GM21515 (cell line): ENCODE results near the gene NIT1.

Experiments used
- ATAC-seq: cut with Tn5 transposase; IDR thresholded peaks from one replicate; pipeline ENCODE4 v1.9.1; 2021; ENCODE audit not compliant: unreplicated experiment

NIT1 gene

DNA sequence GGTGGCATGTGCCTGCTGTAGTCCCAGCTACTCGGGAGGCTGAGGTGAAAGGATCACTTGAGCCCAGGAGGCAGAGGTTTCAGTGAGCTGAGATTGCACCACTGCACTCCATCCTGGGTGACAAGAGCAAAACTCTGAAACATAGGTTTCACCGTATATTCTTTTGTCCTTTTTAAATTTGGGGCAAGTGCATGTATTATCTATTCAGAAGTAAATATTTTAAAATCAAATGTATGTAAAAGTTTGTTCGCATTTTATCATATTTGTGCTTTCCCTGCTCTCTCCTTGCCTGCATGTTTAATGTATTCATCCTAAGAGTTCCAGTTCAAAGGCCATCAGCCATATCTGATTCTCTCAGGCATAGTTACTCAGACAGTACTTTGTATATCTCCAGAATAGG is 27.9 kb downstream of the NIT1 start:
- ATAC-seq, result no peak

DNA sequence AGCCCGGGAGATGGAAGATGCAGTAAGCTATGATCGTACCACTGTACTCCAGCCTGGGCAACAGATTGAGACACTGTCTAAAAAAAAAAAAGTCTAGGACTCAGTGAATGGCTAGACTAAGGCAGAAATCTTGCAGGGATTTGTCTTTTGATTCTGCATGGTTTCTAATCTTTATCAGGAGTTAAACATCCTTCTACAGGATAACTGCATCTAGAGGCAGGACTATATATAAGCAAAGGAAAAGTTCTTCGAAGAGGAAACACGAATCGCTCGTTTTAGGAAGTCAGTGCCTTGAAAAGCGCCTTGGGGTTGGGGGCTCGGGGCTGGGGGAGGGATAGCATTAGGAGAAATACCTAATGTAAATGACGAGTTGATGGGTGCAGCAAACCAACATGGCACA is 35.3 kb downstream of the NIT1 start:
- no peak for ATAC-seq

DNA sequence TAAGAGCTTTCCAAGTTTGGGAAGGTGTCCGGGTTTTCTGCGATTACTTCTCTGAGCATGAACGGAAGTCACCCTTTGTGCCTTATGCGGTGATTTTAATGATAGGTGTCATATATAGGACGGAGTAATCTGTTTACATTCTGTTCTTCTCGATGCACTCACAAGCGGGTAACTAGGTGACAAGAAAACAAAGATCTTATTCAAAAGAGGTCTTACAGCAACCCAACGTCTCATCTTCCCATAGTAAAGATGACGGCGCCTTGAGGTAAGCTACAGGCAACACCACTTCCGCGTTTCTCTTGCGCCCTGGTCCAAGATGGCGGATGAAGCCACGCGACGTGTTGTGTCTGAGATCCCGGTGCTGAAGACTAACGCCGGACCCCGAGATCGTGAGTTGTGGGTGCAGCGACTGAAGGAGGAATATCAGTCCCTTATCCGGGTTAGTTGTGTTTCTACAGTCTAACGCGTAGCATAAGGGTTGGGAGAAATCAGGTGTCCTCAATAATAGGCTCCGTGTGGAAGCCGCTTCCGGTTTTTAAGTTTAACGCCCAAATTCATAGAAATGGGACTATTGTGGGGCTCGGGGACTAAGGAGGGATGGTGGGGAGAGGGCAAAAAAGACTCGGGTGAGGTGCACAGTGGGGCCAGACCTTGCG is 35.9 kb downstream of the NIT1 start, which contains the start of gene UFC1:
TSS of gene UFC1 (plus strand) at position 297 of the 656 bp plus-strand sequence. CDS start at position 317, 20 bp downstream.
- peak; percentile 80 for ATAC-seq

DNA sequence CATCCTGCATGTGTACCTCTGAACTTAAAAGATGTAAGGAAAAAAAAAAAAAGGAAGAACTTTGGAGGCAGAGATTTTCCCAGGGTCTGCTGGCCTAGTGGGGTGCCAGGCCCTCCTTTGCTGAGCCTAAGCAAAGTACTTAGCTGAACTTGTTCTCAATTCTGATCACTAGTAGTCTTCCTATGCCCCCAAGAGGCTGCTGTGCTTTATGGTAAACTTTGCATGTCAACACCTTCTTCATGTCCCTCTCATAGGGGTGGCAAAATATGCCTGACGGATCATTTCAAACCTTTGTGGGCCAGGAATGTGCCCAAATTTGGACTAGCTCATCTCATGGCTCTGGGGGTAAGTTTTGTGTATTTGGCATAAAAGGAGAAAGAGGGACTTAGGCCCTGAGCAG is 40.0 kb downstream of the NIT1 start:
- no peak for ATAC-seq

- ATAC-seq, result no peak
Observed at GRCh38 chr1:161158316-161159010, 40.6 kb downstream of the NIT1 start.

DNA sequence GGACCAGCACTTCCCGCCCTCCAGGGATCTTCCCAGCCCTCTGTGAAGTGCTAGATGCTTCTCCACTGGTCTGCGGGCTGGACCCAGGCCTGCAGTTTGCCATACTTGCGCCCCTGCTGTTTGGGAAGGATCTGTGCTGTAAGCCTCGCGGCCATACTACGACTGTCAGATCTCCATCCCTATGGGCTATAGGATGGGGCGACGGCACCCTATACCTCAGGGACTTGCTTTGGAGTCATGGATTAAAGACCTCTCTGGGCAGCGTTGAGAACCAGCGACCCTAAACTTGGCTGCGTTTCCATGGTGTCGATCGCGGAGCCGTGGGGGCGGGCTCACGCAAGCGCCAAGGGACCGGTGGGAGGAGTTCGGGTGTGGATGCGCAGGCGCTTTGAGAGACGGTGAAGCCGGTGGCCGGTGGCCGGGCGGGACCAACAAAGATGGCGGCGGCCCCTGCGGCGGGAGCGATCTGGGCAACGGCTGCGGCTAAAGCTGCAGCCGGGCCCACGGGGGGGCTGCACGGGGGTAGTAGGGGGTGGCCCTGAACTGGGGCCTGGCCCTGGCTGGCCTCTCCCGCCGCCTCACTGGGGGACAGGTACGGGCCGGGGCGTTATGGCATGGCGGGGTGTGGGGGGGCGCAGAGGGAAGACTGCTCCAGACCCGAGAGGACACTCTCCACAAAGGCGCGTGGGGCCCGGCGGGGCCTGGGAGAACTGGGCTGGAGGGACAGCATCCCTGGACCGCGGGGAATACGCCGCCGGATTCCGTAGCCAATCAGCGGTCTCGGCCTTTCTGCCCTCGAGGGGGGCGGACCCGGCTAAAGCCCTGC is 41.4 kb downstream of the NIT1 start, which contains the start of gene USP21:
TSS of gene USP21 (plus strand) at position 414 of the 826 bp plus-strand sequence. CDS start 1,141 bp downstream, outside the sequence.
- peak; percentile 73 for ATAC-seq

- no peak for ATAC-seq
Observed at GRCh38 chr1:161159913-161160243, 42.0 kb downstream of the NIT1 start.

DNA sequence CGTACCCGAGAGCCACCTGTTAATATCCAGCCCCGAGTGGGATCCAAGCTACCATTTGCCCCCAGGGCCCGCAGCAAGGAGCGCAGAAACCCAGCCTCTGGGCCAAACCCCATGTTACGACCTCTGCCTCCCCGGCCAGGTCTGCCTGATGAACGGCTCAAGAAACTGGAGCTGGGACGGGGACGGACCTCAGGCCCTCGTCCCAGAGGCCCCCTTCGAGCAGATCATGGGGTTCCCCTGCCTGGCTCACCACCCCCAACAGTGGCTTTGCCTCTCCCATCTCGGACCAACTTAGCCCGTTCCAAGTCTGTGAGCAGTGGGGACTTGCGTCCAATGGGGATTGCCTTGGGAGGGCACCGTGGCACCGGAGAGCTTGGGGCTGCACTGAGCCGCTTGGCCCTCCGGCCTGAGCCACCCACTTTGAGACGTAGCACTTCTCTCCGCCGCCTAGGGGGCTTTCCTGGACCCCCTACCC is 42.8 kb downstream of the NIT1 start:
- ATAC-seq, result no peak

DNA sequence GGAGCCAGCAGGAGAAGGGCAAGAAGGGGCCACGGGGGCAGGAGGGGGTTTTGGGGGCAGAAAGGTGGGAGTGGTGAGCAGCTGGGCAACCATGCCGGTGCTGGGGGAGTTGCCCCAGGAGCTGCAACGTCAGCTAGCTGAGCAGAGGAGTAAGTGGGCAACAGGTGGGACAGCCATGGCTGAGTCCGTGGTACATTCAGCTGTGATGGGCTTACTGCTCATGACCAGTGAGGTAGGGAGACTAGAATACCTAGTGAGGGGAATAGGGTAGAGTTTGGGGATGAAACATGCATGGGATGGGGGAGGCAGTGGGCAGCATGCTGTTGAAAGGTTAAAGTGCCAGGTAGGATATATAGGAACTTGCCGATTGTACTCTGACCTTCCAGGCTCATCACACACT is 43.7 kb downstream of the NIT1 start:
- no peak for ATAC-seq

GRCh38 chr1:161162052-161162451 is 44.1 kb downstream of the NIT1 start:
- no peak for ATAC-seq

- no peak for ATAC-seq
Observed at GRCh38 chr1:161162806-161163205, 44.9 kb downstream of the NIT1 start.

- ATAC-seq, result no peak
Observed at GRCh38 chr1:161163793-161164192, 45.9 kb downstream of the NIT1 start.

DNA sequence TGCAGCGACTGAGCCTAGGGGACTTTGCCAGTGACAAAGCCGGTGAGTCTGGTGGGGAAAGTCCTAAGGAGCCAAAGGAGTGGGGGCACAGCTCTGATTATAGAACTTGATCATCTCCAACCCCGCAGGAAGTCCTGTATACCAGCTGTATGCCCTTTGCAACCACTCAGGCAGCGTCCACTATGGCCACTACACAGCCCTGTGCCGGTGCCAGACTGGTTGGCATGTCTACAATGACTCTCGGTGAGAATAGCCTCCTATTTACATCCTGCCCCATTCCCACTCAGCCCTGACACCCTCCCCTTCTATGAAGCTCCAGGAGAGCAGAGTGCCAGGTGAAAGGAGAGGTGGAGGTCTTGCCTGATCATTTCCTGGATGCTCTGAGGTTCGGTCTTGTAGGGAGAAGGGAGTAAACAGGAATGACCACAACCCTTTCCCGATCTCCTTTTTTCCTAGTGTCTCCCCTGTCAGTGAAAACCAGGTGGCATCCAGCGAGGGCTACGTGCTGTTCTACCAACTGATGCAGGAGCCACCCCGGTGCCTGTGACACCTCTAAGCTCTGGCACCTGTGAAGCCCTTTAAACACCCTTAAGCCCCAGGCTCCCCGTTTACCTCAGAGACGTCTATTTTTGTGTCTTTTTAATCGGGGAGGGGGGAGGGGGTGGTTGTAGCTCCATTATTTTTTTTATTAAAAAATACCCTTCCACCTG is 47.2 kb downstream of the NIT1 start:
- ATAC-seq, result no peak

- peak; percentile 89 for ATAC-seq
Observed at GRCh38 chr1:161165742-161166668, 48.1 kb downstream of the NIT1 start, which contains the start of gene PPOX. Gene PPOX, plus strand, starts transcription at chr1:161166426. Its CDS starts 422 bp downstream, at chr1:161166848.

GRCh38 chr1:161166669-161167548 is 49.0 kb downstream of the NIT1 start:
- ATAC-seq, result no peak

DNA sequence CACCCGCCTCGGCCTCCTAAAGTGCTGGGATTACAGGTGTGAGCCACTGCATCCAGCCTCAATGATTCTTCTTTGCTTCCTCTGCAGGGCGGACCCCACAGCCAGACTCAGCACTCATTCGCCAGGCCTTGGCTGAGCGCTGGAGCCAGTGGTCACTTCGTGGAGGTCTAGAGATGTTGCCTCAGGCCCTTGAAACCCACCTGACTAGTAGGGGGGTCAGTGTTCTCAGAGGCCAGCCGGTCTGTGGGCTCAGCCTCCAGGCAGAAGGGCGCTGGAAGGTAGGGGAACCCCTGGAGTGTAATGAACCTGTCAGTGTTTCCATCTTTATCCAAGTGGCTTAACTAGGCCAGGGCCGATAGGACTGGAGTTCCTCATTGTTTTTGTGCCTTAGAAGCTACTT is 51.0 kb downstream of the NIT1 start:
- no peak for ATAC-seq
